Superior temporal gyrus (tissue), 1 donor: ENCODE measurements around the gene OR2T35.
"Not testable (repeated sequence)": the region's sequence is repeated elsewhere in the genome, so short reads cannot be mapped to it uniquely, and the experiment has no call there.

ENCODE experiments used
- DNase-seq: peaks from one replicate; pipeline ENCODE4 v3.0.0-alpha.2; 2016; ENCODE audit errors: extremely low spot score

Gene OR2T35

GRCh38 chr1:248645178-248645577 is at the start of gene OR2T35:
TSS of gene OR2T35 (minus strand) at chr1:248645278. CDS start at chr1:248639258, 6,020 bp downstream.
- DNase-seq, result not testable (repeated sequence)

- no peak for DNase-seq
Observed at GRCh38 chr1:248691567-248692155, 46.6 kb upstream of the OR2T35 start.

GRCh38 chr1:248688527-248689298 is 43.6 kb upstream of the OR2T35 start:
- no peak for DNase-seq

- no peak for DNase-seq
Observed at GRCh38 chr1:248686815-248687214, 41.7 kb upstream of the OR2T35 start.

- DNase-seq, result no peak
Observed at GRCh38 chr1:248681651-248682050, 36.6 kb upstream of the OR2T35 start.

GRCh38 chr1:248670003-248670402 is 24.9 kb upstream of the OR2T35 start:
- DNase-seq, result no peak

- not testable (repeated sequence) for DNase-seq
Observed at GRCh38 chr1:248663453-248664328, 18.6 kb upstream of the OR2T35 start.

- not testable (repeated sequence) for DNase-seq
Observed at GRCh38 chr1:248656797-248657196, 11.7 kb upstream of the OR2T35 start.

- not testable (repeated sequence) for DNase-seq
Observed at GRCh38 chr1:248655354-248655753, 10.3 kb upstream of the OR2T35 start, which contains the start of gene OR2T27. TSS of gene OR2T27 (minus strand) at chr1:248655528. CDS start at chr1:248650884, 4,644 bp downstream.

GRCh38 chr1:248648770-248649536 is 3.9 kb upstream of the OR2T35 start:
- DNase-seq, result not testable (repeated sequence)

GRCh38 chr1:248642971-248643651 is 2.0 kb downstream of the OR2T35 start:
- not testable (repeated sequence) for DNase-seq

- not testable (repeated sequence) for DNase-seq
Observed at GRCh38 chr1:248641583-248641982, 3.5 kb downstream of the OR2T35 start.

GRCh38 chr1:248640906-248641305 is 4.2 kb downstream of the OR2T35 start:
- not testable (repeated sequence) for DNase-seq

- not testable (repeated sequence) for DNase-seq
Observed at GRCh38 chr1:248639652-248640051, 5.4 kb downstream of the OR2T35 start.

GRCh38 chr1:248636612-248637011 is 8.5 kb downstream of the OR2T35 start:
- not testable (repeated sequence) for DNase-seq

- not testable (repeated sequence) for DNase-seq
Observed at GRCh38 chr1:248634991-248635390, 10.1 kb downstream of the OR2T35 start, which contains the start of gene OR2T11. TSS of gene OR2T11 (minus strand) at chr1:248635091. CDS start at chr1:248627128, 7,963 bp downstream.

- no peak for DNase-seq
Observed at GRCh38 chr1:248631354-248632008, 13.6 kb downstream of the OR2T35 start.

GRCh38 chr1:248630551-248630950 is 14.5 kb downstream of the OR2T35 start:
- DNase-seq, result no peak

GRCh38 chr1:248627971-248628844 is 16.9 kb downstream of the OR2T35 start:
- DNase-seq, result no peak
